ENCODE results near the gene DPP10. TPM values are rescaled to one million over a fixed set of nuclear protein-coding genes. Genes with fewer than 3 reads are reported as not detected.

The DPP10 gene
- total RNA-seq, 1 donor from 2014 or later, result 1.1 TPM

- Histone ChIP-seq H3K9ac (ENCODE audit: low read length) (no peak overlapping the region), H3K36me3 (ENCODE audit: insufficient read depth, low read length) (no peaks in the 10 kb centered on the region), H3K4me1 (ENCODE audit: insufficient read depth, low read length) (no peaks in the 10 kb centered on the region), H4K20me1 (ENCODE audit: insufficient read depth, low read length) (no peaks in the 10 kb centered on the region), H3K4me3 (ENCODE audit: insufficient read depth, low read depth, low read length) (no peak overlapping the region), H3K9me3 (ENCODE audit: insufficient read depth, low read depth, low read length) (no peaks in the 10 kb centered on the region), H2AFZ (ENCODE audit: low read depth, low read length) (no peak overlapping the region), H3K27ac (ENCODE audit: low read depth, low read length) (no peak overlapping the region), H3K79me2 (ENCODE audit: insufficient read depth, low read length) (no peaks in the 10 kb centered on the region), H3K27me3 (ENCODE audit: insufficient read depth, low read length) (no peaks in the 10 kb centered on the region), H3K4me2 (ENCODE audit: low read length) (no peak overlapping the region)
- Mint-ChIP-seq H3K4me3 (ENCODE audit: unreplicated experiment) (no peak overlapping the region), H3K9me3 (ENCODE audit: unreplicated experiment) (no peaks in the 10 kb centered on the region), H3K4me1 (ENCODE audit: low read depth, unreplicated experiment) (no peaks in the 10 kb centered on the region), H3K27ac (ENCODE audit: unreplicated experiment) (no peak overlapping the region), H3K27me3 (ENCODE audit: low read depth, unreplicated experiment) (no peaks in the 10 kb centered on the region), H3K36me3 (ENCODE audit: low read depth, unreplicated experiment) (no peaks in the 10 kb centered on the region)
- no peak for TF ChIP-seq EZH2 (IDR thresholded peaks at IDR 0.05; ENCODE audit: insufficient read depth, low read length)
- TF ChIP-seq, protein P1, sequence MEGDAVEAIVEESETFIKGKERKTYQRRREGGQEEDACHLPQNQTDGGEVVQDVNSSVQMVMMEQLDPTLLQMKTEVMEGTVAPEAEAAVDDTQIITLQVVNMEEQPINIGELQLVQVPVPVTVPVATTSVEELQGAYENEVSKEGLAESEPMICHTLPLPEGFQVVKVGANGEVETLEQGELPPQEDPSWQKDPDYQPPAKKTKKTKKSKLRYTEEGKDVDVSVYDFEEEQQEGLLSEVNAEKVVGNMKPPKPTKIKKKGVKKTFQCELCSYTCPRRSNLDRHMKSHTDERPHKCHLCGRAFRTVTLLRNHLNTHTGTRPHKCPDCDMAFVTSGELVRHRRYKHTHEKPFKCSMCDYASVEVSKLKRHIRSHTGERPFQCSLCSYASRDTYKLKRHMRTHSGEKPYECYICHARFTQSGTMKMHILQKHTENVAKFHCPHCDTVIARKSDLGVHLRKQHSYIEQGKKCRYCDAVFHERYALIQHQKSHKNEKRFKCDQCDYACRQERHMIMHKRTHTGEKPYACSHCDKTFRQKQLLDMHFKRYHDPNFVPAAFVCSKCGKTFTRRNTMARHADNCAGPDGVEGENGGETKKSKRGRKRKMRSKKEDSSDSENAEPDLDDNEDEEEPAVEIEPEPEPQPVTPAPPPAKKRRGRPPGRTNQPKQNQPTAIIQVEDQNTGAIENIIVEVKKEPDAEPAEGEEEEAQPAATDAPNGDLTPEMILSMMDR (IDR thresholded peaks at IDR 0.05; ENCODE audit: insufficient read depth, low read depth, low read length), result no peak
- no peak for DNase-seq (ENCODE audit: low read depth)
- FAIRE-seq, result no peak
Observed at GRCh38 chr2:114937366-114937930, 495.0 kb downstream of the DPP10 start.

DNA sequence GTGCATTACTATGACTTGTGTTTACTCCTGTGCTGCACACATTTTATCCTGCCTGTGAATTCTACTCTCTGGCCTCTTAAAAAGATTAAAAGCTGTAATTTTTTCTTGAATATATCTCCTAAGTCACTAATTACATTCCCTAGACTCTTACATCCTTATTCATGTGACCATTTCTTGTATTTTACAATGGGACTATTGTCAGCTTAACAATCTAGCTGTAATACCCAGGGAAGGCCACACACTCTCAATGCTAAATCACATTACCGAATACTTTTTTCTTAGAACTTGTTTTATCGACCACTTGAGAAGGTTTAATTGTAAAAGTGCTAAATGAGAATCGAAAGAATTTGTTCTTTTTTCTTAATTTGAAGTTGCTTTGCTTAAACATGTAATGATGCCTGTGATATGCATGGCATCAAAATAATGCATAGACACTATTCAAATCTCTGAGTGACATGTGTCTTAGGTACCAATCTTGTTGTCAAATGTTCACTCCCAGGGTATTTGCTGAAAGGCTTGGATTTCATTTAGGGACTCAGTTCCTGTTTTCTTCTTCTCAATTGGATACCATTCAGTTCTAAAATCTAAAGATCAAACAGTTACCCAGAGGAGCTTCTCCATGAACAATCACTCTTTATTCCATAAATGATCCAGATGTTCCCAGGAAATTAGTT, 498.5 kb downstream of the DPP10 start:
- Histone ChIP-seq H4K20me1 (ENCODE audit: insufficient read depth, low read length) (no peaks in the 10 kb centered on the region), H3K4me1 (ENCODE audit: insufficient read depth, low read length) (no peaks in the 10 kb centered on the region), H2AFZ (ENCODE audit: low read depth, low read length) (no peak overlapping the region), H3K36me3 (ENCODE audit: insufficient read depth, low read length) (no peaks in the 10 kb centered on the region), H3K9ac (ENCODE audit: low read length) (no peak overlapping the region), H3K4me2 (ENCODE audit: low read length) (no peak overlapping the region), H3K27me3 (ENCODE audit: insufficient read depth, low read length) (no peaks in the 10 kb centered on the region), H3K4me3 (ENCODE audit: insufficient read depth, low read depth, low read length) (no peak overlapping the region), H3K27ac (ENCODE audit: low read depth, low read length) (no peak overlapping the region), H3K79me2 (ENCODE audit: insufficient read depth, low read length) (no peaks in the 10 kb centered on the region), H3K9me3 (ENCODE audit: insufficient read depth, low read depth, low read length) (no peaks in the 10 kb centered on the region)
- no peak overlapping the region for H3K27ac Mint-ChIP-seq (ENCODE audit: unreplicated experiment)
- no peaks in the 10 kb centered on the region for H3K27me3 Mint-ChIP-seq (ENCODE audit: low read depth, unreplicated experiment)
- no peak for TF ChIP-seq EZH2 (IDR thresholded peaks at IDR 0.05; ENCODE audit: insufficient read depth, low read length)
- TF ChIP-seq, protein P1 (IDR thresholded peaks at IDR 0.05; ENCODE audit: insufficient read depth, low read depth, low read length), result no peak
- no peaks in the 10 kb centered on the region for H3K4me1 Mint-ChIP-seq (ENCODE audit: low read depth, unreplicated experiment)
- FAIRE-seq (no peak), DNase-seq (ENCODE audit: low read depth) (no peak)
- H3K4me3 Mint-ChIP-seq (ENCODE audit: unreplicated experiment), result no peak overlapping the region
- H3K36me3 Mint-ChIP-seq (ENCODE audit: low read depth, unreplicated experiment), result no peaks in the 10 kb centered on the region
- H3K9me3 Mint-ChIP-seq (ENCODE audit: unreplicated experiment), result no peaks in the 10 kb centered on the region

- TF ChIP-seq EZH2 (IDR thresholded peaks at IDR 0.05; ENCODE audit: insufficient read depth, low read length), result no peak
- TF ChIP-seq, protein P1 (IDR thresholded peaks at IDR 0.05; ENCODE audit: insufficient read depth, low read depth, low read length), result no peak
- H3K9me3 ChIP-seq (ENCODE audit: insufficient read depth, low read depth, low read length), result no peaks in the 10 kb centered on the region
- Mint-ChIP-seq H3K4me3 (ENCODE audit: unreplicated experiment) (no peak overlapping the region), H3K36me3 (ENCODE audit: low read depth, unreplicated experiment) (no peaks in the 10 kb centered on the region), H3K27me3 (ENCODE audit: low read depth, unreplicated experiment) (no peaks in the 10 kb centered on the region), H3K27ac (ENCODE audit: unreplicated experiment) (no peak overlapping the region), H3K9me3 (ENCODE audit: unreplicated experiment) (no peaks in the 10 kb centered on the region), H3K4me1 (ENCODE audit: low read depth, unreplicated experiment) (no peaks in the 10 kb centered on the region)
- no peak overlapping the region for H3K4me3 ChIP-seq (ENCODE audit: insufficient read depth, low read depth, low read length)
- no peak overlapping the region for H3K4me2 ChIP-seq (ENCODE audit: low read length)
- H3K9ac ChIP-seq (ENCODE audit: low read length), result no peak overlapping the region
- no peak overlapping the region for H2AFZ ChIP-seq (ENCODE audit: low read depth, low read length)
- H3K79me2 ChIP-seq (ENCODE audit: insufficient read depth, low read length), result no peaks in the 10 kb centered on the region
- no peaks in the 10 kb centered on the region for H3K27me3 ChIP-seq (ENCODE audit: insufficient read depth, low read length)
- H4K20me1 ChIP-seq (ENCODE audit: insufficient read depth, low read length), result no peaks in the 10 kb centered on the region
- FAIRE-seq (no peak), DNase-seq (ENCODE audit: low read depth) (no peak)
- no peaks in the 10 kb centered on the region for H3K36me3 ChIP-seq (ENCODE audit: insufficient read depth, low read length)
- H3K27ac ChIP-seq (ENCODE audit: low read depth, low read length), result no peak overlapping the region
- H3K4me1 ChIP-seq (ENCODE audit: insufficient read depth, low read length), result no peaks in the 10 kb centered on the region
Observed at GRCh38 chr2:114949228-114949804, 506.9 kb downstream of the DPP10 start.
